H1 (cell line): Measurements from ENCODE around the gene ZXDC. TPM values are rescaled to one million over a fixed set of nuclear protein-coding genes. Genes with fewer than 3 reads are reported as not detected.

Experiments
- CTCF ChIA-PET: fragments of 300-600 bp; sonication (Branson Sonifier 250); formaldehyde crosslinking; loops from one replicate; lab custom pipeline; 2021; ENCODE audit not compliant: partially characterized antibody; lab: Charles Lee
- POLR2A ChIA-PET: fragments of 300-600 bp; sonication (Branson Sonifier 250); formaldehyde crosslinking; loops from one replicate; lab custom pipeline; 2021; ENCODE audit warnings: inconsistent platforms; ENCODE audit not compliant: partially characterized antibody; lab: Charles Lee
- DNase-seq, 2 experiments: peaks; one replicate each; pipeline versions ENCODE4 v3.0.0 to v3.0.0-alpha.2; 2010 to 2022; ENCODE audit warnings: low spot score in 2 of 2, low read depth in 1 of 2, mixed read lengths in 1 of 2
- FAIRE-seq: peaks from 2 replicates; lab custom pipeline; 2011; peaks lifted over from hg19 to GRCh38; lab: Jason Lieb, UNC
- H2AFZ ChIP-seq: 2 replicates; pipeline ENCODE4 v1.8.1; 2012; ENCODE audit warnings: low read length, inconsistent platforms
- H2AK5ac ChIP-seq: 2 replicates; pipeline ENCODE4 v1.6.1; 2013; ENCODE audit warnings: low read depth, low read length
- H2BK120ac ChIP-seq: replicated peaks from 2 replicates; pipeline ENCODE3; 2013; ENCODE audit warnings: low read depth, low read length, inconsistent platforms
- H2BK12ac ChIP-seq: 2 replicates; pipeline ENCODE4 v1.6.1; 2013; ENCODE audit warnings: low read depth, low read length
- H2BK15ac ChIP-seq: 2 replicates; pipeline ENCODE4 v1.6.1; 2013; ENCODE audit warnings: low read length
- H2BK20ac ChIP-seq: 2 replicates; pipeline ENCODE4 v1.6.1; 2013; ENCODE audit warnings: low read length
- H2BK5ac ChIP-seq: 2 replicates; pipeline ENCODE4 v1.6.1; 2013; ENCODE audit warnings: low read depth, low read length
- H3K14ac ChIP-seq: 2 replicates; pipeline ENCODE4 v1.6.1; 2013; ENCODE audit warnings: inconsistent platforms; ENCODE audit not compliant: insufficient read length
- H3K18ac ChIP-seq: 2 replicates; pipeline ENCODE4 v1.6.1; 2013; ENCODE audit warnings: low read length; ENCODE audit errors: extremely low read depth
- H3K23ac ChIP-seq: 2 replicates; pipeline ENCODE4 v1.6.1; 2013; ENCODE audit warnings: inconsistent platforms; ENCODE audit not compliant: insufficient read length
- H3K23me2 ChIP-seq: 2 replicates; pipeline ENCODE4 v1.6.1; 2013; ENCODE audit warnings: low read depth, low read length
- H3K27ac ChIP-seq: 2 replicates; pipeline ENCODE4 v1.6.1; 2011; ENCODE audit warnings: low read depth, low read length, inconsistent platforms
- H3K27me3 ChIP-seq, 4 experiments: replicated peaks in 1 of 4; 1 replicate in 1 of 4; 2 replicates in 3 of 4; pipeline versions ENCODE4 v1.6.1 to v1.8.1; 2011 to 2013; ENCODE audit warnings: low read length in 3 of 4, mild to moderate bottlenecking in 3 of 4, inconsistent platforms in 2 of 4, mixed read lengths in 2 of 4, moderate library complexity in 1 of 4; ENCODE audit not compliant: control insufficient read depth in 3 of 4, insufficient read depth in 3 of 4; ENCODE audit errors: extremely low read depth in 1 of 4
- H3K36me3 ChIP-seq, 4 experiments: 2 replicates each; pipeline versions ENCODE4 v1.6.1 to v1.8.1; 2011 to 2013; ENCODE audit warnings: mild to moderate bottlenecking in 4 of 4, low read length in 3 of 4, moderate library complexity in 2 of 4, control low read depth in 1 of 4, inconsistent platforms in 1 of 4; ENCODE audit not compliant: insufficient read depth in 4 of 4, control insufficient read depth in 2 of 4
- H3K4ac ChIP-seq: replicated peaks from 2 replicates; pipeline ENCODE3; 2013; ENCODE audit warnings: low read length, low read depth, mixed read lengths, inconsistent platforms; ENCODE audit not compliant: insufficient read length
- H3K4me1 ChIP-seq, 4 experiments: replicated peaks in 1 of 4; 1 replicate in 1 of 4; 2 replicates in 3 of 4; pipeline versions ENCODE4 v1.6.1 to v1.8.1; 2011 to 2013; ENCODE audit warnings: low read length in 3 of 4, inconsistent platforms in 2 of 4, mixed read lengths in 1 of 4; ENCODE audit not compliant: insufficient read depth in 4 of 4, control insufficient read depth in 3 of 4
- H3K4me2 ChIP-seq, 2 experiments: 2 replicates each; pipeline versions ENCODE4 v1.6.1 to v1.8.1; 2011 to 2013; ENCODE audit warnings: low read depth in 2 of 2, low read length in 2 of 2, control low read depth in 1 of 2, inconsistent platforms in 1 of 2, mild to moderate bottlenecking in 1 of 2; ENCODE audit not compliant: insufficient read depth in 1 of 2
- H3K4me3 ChIP-seq, 4 experiments: fragments of 200-600, 300-600 bp in 1 of 4; sonication (generic), shearing (Covaris generic), sonication (Bioruptor Twin) in 1 of 4; 2 replicates each; pipeline versions ENCODE4 v1.5.1 to v1.8.1; 2011 to 2016; ENCODE audit warnings: low read length in 4 of 4, low read depth in 3 of 4, control low read depth in 2 of 4, inconsistent platforms in 2 of 4, mild to moderate bottlenecking in 2 of 4, mixed read lengths in 1 of 4, moderate library complexity in 1 of 4; ENCODE audit not compliant: insufficient read depth in 2 of 4; ENCODE audit errors: extremely low read depth in 1 of 4
- H3K56ac ChIP-seq: replicated peaks from 2 replicates; pipeline ENCODE3; 2013; ENCODE audit warnings: low read depth, mild to moderate bottlenecking, mixed read lengths, low read length, inconsistent platforms; ENCODE audit not compliant: insufficient read length
- H3K79me1 ChIP-seq: 2 replicates; pipeline ENCODE4 v1.6.1; 2013; ENCODE audit warnings: low read depth, low read length, control low read depth
- H3K79me2 ChIP-seq, 2 experiments: 2 replicates each; pipeline versions ENCODE4 v1.6.1 to v1.8.1; 2012 to 2013; ENCODE audit warnings: low read length in 2 of 2, mild to moderate bottlenecking in 2 of 2, inconsistent platforms in 1 of 2; ENCODE audit not compliant: insufficient read depth in 2 of 2, control insufficient read depth in 1 of 2
- H3K9ac ChIP-seq, 4 experiments: replicated peaks in 1 of 4; 1 replicate in 1 of 4; 2 replicates in 3 of 4; pipeline versions ENCODE4 v1.6.1 to v1.8.1; 2011 to 2013; ENCODE audit warnings: low read depth in 3 of 4, low read length in 3 of 4, control low read depth in 2 of 4, mild to moderate bottlenecking in 2 of 4, moderate library complexity in 2 of 4, inconsistent platforms in 1 of 4; ENCODE audit errors: extremely low read depth in 1 of 4
- H3K9me3 ChIP-seq, 2 experiments: 2 replicates each; pipeline versions ENCODE4 v1.6.1 to v1.8.1; 2012 to 2013; ENCODE audit warnings: mild to moderate bottlenecking in 2 of 2, moderate library complexity in 2 of 2, control low read depth in 1 of 2, inconsistent platforms in 1 of 2, low read depth in 1 of 2, low read length in 1 of 2, mixed read lengths in 1 of 2; ENCODE audit not compliant: insufficient read depth in 2 of 2
- H4K20me1 ChIP-seq, 2 experiments: replicated peaks in 1 of 2; 2 replicates each; pipeline versions ENCODE3 to v1.8.1; 2011 to 2013; ENCODE audit warnings: inconsistent platforms in 2 of 2, low read length in 2 of 2, mild to moderate bottlenecking in 1 of 2; ENCODE audit not compliant: insufficient read depth in 2 of 2, control insufficient read depth in 1 of 2
- H4K5ac ChIP-seq: 2 replicates; pipeline ENCODE4 v1.6.1; 2013; ENCODE audit warnings: low read length, low read depth, mixed read lengths, inconsistent platforms; ENCODE audit not compliant: insufficient read length
- H4K8ac ChIP-seq: 2 replicates; pipeline ENCODE4 v1.8.0; 2013; ENCODE audit warnings: mild to moderate bottlenecking, moderate library complexity, low read length, inconsistent platforms; ENCODE audit not compliant: insufficient read depth; ENCODE audit errors: extremely low read depth
- H4K91ac ChIP-seq: replicated peaks from 2 replicates; pipeline ENCODE3; 2013; ENCODE audit warnings: low read length, mixed read lengths, inconsistent platforms; ENCODE audit not compliant: insufficient read length
- ATF3 ChIP-seq: IDR thresholded peaks from 2 replicates; pipeline ENCODE4 v1.6.1; 2011; ENCODE audit warnings: low read depth, mild to moderate bottlenecking, low read length; ENCODE audit not compliant: insufficient read depth
- GTF2F1 ChIP-seq: IDR thresholded peaks from 2 replicates; pipeline ENCODE4 v1.6.1; 2012; ENCODE audit warnings: low read depth, low read length, improper control_type of control experiment, borderline replicate concordance
- SIRT6 ChIP-seq: IDR thresholded peaks from one replicate; pipeline ENCODE4 v1.7.1; 2012; ENCODE audit warnings: low read length, inconsistent platforms
- WGBS, 2 experiments: shearing (Covaris generic) in 1 of 2; methylation state at CpG; one replicate each; pipeline versions ENCODE4 v1.1.6 to v1.1.7; 2013 to 2015; ENCODE audit warnings: low lambda C conversion rate in 2 of 2, mixed read lengths in 2 of 2, inconsistent platforms in 1 of 2, low coverage in 1 of 2, missing lambda C conversion rate in 1 of 2; ENCODE audit not compliant: insufficient replicate concordance in 2 of 2, insufficient coverage in 1 of 2, insufficient read length in 1 of 2; ENCODE audit errors: extremely low coverage in 1 of 2, missing lambda C conversion rate in 1 of 2; 5-methylcytosine and 5-hydroxymethylcytosine counted together
- polyA plus RNA-seq, 7 experiments: library from polyadenylated mRNA; depleted of rRNA in 3 of 7; stranded (reverse) in 5 of 7; unstranded in 2 of 7; fragments of >200 nt in 5 of 7; fragments of 200-250 nt in 2 of 7; gene quantifications; 1 replicate in 5 of 7; 2 replicates in 1 of 7; 4 replicates in 1 of 7; pipeline versions ENCODE4 v1.2.1 to v1.2.3, GENCODE V29; 2011 to 2013; ENCODE audit warnings: missing spikeins in 2 of 7, mixed read lengths in 2 of 7
- total RNA-seq: library from RNA; stranded (reverse); fragmentation: NEBNext Ultra II Directional; extraction: Animal tissue kit (Norgen Biotek cat#: 25700); gene quantifications from 2 replicates; pipeline ENCODE4 v1.2.1, GENCODE V29; 2021

Gene ZXDC
- total and polyA plus RNA-seq, 2 of the 8 experiments (the other 6 are each of a cell fraction or from before 2014, with no cell fraction given), result 12.7 to 24.3 TPM

- Histone ChIP-seq H3K9me3 (no peaks in the 10 kb centered on the region), H3K36me3 (no peaks in the 10 kb centered on the region), H4K20me1 (no peaks in the 10 kb centered on the region), H2BK5ac (no peak overlapping the region), H3K9ac (no peak overlapping the region), H3K18ac (no peak overlapping the region), H3K27ac (no peak overlapping the region), H3K79me2 (no peaks in the 10 kb centered on the region), H4K5ac (no peak overlapping the region), H4K91ac (no peak overlapping the region), H3K14ac (no peak overlapping the region), H2BK20ac (no peak overlapping the region), H3K23me2 (0 out of 2 replicates have a peak, but pooled peaks cover 1% of the 10 kb centered on the region), H3K4ac (no peak overlapping the region), H3K79me1 (no peaks in the 10 kb centered on the region), H2AFZ (no peak overlapping the region), H3K56ac (no peak overlapping the region), H2BK12ac (no peak overlapping the region), H3K4me3 (no peak overlapping the region), H4K8ac (no peak overlapping the region), H3K23ac (no peak overlapping the region), H3K4me2 (no peak overlapping the region), H2BK15ac (no peak overlapping the region), H2BK120ac (no peak overlapping the region), H3K27me3 (no peaks in the 10 kb centered on the region), H3K4me1 (peaks cover 0 to 16% (median 9%) of the 10 kb centered on the region in 4 experiments; a peak in 6 of 7 replicates), H2AK5ac (no peak overlapping the region)
- 92% methylated on average over 6 of the region's 6 CpGs; no CpG with 5 or more reads in 1 of the 2 experiments for WGBS, 2 experiments
- TF ChIP-seq GTF2F1 (no peak), ATF3 (no peak), SIRT6 (no peak)
- DNase-seq (no peak), FAIRE-seq (no peak)
- CTCF ChIA-PET, result interaction anchor here (1.3 kb wide), 1 partner anchor 28 kb away, joined by 5 read pairs; no protein-coding TSS in a partner anchor
- POLR2A ChIA-PET, result no interaction called here
Observed at GRCh38 chr3:126494970-126495230, 19.2 kb upstream of the ZXDC start.
